GM21528 (cell line): Measurements from ENCODE around the gene MON2.

Experiments used
- ATAC-seq: cut with Tn5 transposase; IDR thresholded peaks from one replicate; pipeline ENCODE4 v1.9.1; 2021; ENCODE audit warnings: mild to moderate bottlenecking, moderate library complexity; ENCODE audit not compliant: unreplicated experiment, low FRiP score

Gene MON2

GRCh38 chr12:62643486-62643885 lies 176.9 kb downstream of the MON2 start:
- ATAC-seq: no peak

- no peak for ATAC-seq
Observed at GRCh38 chr12:62646566-62646965, 179.9 kb downstream of the MON2 start.

GRCh38 chr12:62647586-62647985 lies 181.0 kb downstream of the MON2 start:
- no peak for ATAC-seq

- ATAC-seq: no peak
Observed at GRCh38 chr12:62649412-62650138, 182.9 kb downstream of the MON2 start.
